ENCODE measurements around the gene MAPK14.

GRCh38 chr6:36116066-36116864 lies 88.7 kb downstream of the MAPK14 start:
- TF ChIP-seq, protein P1, sequence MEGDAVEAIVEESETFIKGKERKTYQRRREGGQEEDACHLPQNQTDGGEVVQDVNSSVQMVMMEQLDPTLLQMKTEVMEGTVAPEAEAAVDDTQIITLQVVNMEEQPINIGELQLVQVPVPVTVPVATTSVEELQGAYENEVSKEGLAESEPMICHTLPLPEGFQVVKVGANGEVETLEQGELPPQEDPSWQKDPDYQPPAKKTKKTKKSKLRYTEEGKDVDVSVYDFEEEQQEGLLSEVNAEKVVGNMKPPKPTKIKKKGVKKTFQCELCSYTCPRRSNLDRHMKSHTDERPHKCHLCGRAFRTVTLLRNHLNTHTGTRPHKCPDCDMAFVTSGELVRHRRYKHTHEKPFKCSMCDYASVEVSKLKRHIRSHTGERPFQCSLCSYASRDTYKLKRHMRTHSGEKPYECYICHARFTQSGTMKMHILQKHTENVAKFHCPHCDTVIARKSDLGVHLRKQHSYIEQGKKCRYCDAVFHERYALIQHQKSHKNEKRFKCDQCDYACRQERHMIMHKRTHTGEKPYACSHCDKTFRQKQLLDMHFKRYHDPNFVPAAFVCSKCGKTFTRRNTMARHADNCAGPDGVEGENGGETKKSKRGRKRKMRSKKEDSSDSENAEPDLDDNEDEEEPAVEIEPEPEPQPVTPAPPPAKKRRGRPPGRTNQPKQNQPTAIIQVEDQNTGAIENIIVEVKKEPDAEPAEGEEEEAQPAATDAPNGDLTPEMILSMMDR (IDR thresholded peaks at IDR 0.05; ENCODE audit: low read depth, low read length, poor library complexity, severe bottlenecking), result no peak
- TF ChIP-seq EZH2phosphoT487 (IDR thresholded peaks at IDR 0.05; ENCODE audit: borderline replicate concordance, low read length), result no peak
